GM12865 (cell line): Measurements from ENCODE around the gene TENT5C.

ENCODE experiments used
- DNase-seq: peaks from one replicate; pipeline ENCODE4 v3.0.0; 2010; ENCODE audit warnings: low read depth
- H3K4me3 ChIP-seq: 2 replicates; pipeline ENCODE4 v1.5.1; 2011; ENCODE audit warnings: mild to moderate bottlenecking, low read depth, low read length, control low read depth
- CTCF ChIP-seq: IDR thresholded peaks from 2 replicates; pipeline ENCODE4 v1.5.1; 2011; ENCODE audit warnings: low read length, control low read depth, low read depth, inconsistent platforms; ENCODE audit not compliant: insufficient read depth; ENCODE audit errors: missing control alignments

Gene TENT5C

GRCh38 chr1:117633423-117633822 is 27.6 kb downstream of the TENT5C start:
- TF ChIP-seq CTCF, result no peak
- no peak overlapping the region for H3K4me3 ChIP-seq
- DNase-seq, result peak; percentile 59

GRCh38 chr1:117633936-117634335 is 28.1 kb downstream of the TENT5C start:
- no peak overlapping the region for H3K4me3 ChIP-seq
- TF ChIP-seq CTCF, result no peak
- DNase-seq, result no peak

- H3K4me3 ChIP-seq, result no peak overlapping the region
- no peak for TF ChIP-seq CTCF
- no peak for DNase-seq
These were observed 28.8 kb downstream of the TENT5C start for GRCh38 chr1:117634631-117635030.

- no peak for TF ChIP-seq CTCF
- H3K4me3 ChIP-seq, result no peak overlapping the region
- DNase-seq, result no peak
These were observed 30.0 kb downstream of the TENT5C start for GRCh38 chr1:117635805-117636204.

GRCh38 chr1:117636637-117637425 is 31.0 kb downstream of the TENT5C start:
- H3K4me3 ChIP-seq, result no peak overlapping the region
- DNase-seq, result no peak
- no peak for TF ChIP-seq CTCF

GRCh38 chr1:117638141-117638540 is 32.3 kb downstream of the TENT5C start:
- H3K4me3 ChIP-seq, result no peak overlapping the region
- no peak for DNase-seq
- no peak for TF ChIP-seq CTCF

GRCh38 chr1:117638759-117639158 is 32.9 kb downstream of the TENT5C start:
- TF ChIP-seq CTCF, result no peak
- no peak overlapping the region for H3K4me3 ChIP-seq
- DNase-seq, result no peak
